ENCODE measurements around the gene WNK2.

Gene WNK2

DNA sequence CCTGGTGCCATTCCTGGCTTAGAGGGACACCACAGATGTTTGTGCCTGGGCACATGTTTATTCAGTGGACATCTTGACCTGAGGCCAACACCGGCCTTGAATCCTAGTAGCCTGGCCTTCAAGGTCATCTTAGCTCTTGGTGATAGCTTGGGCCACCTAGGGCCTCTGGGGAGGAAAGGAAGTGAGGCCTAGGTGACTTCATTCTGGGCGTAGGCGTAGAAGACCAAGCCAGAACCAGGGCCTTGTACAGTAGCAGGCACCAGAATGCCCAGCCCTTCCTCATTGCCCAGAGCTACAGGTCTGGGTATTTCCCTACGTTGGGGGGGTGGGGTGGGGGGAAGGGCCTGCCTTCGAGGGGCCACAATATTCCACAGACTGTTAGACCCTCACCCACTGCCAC, 33.8 kb downstream of the WNK2 start:
- TF ChIP-seq SPI1 (IDR thresholded peaks at IDR 0.05; ENCODE audit: borderline replicate concordance, low read depth): no peak
- no peak for TF ChIP-seq POLR2AphosphoS5 (IDR thresholded peaks at IDR 0.05; ENCODE audit: low read depth)
- no peak for TF ChIP-seq GABPA (IDR thresholded peaks at IDR 0.05; ENCODE audit: low read depth)
- TF ChIP-seq CTCF (IDR thresholded peaks at IDR 0.05; ENCODE audit: insufficient read depth, low read length): no peak
- TF ChIP-seq, protein P1, sequence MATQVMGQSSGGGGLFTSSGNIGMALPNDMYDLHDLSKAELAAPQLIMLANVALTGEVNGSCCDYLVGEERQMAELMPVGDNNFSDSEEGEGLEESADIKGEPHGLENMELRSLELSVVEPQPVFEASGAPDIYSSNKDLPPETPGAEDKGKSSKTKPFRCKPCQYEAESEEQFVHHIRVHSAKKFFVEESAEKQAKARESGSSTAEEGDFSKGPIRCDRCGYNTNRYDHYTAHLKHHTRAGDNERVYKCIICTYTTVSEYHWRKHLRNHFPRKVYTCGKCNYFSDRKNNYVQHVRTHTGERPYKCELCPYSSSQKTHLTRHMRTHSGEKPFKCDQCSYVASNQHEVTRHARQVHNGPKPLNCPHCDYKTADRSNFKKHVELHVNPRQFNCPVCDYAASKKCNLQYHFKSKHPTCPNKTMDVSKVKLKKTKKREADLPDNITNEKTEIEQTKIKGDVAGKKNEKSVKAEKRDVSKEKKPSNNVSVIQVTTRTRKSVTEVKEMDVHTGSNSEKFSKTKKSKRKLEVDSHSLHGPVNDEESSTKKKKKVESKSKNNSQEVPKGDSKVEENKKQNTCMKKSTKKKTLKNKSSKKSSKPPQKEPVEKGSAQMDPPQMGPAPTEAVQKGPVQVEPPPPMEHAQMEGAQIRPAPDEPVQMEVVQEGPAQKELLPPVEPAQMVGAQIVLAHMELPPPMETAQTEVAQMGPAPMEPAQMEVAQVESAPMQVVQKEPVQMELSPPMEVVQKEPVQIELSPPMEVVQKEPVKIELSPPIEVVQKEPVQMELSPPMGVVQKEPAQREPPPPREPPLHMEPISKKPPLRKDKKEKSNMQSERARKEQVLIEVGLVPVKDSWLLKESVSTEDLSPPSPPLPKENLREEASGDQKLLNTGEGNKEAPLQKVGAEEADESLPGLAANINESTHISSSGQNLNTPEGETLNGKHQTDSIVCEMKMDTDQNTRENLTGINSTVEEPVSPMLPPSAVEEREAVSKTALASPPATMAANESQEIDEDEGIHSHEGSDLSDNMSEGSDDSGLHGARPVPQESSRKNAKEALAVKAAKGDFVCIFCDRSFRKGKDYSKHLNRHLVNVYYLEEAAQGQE (IDR thresholded peaks at IDR 0.05; ENCODE audit: insufficient replicate concordance, low read depth): no peak
- DNase-seq (ENCODE audit: low read depth in 1 of 2, low spot score in 1 of 2): no peak
- Histone ChIP-seq H3K4me3 (replicated peaks; ENCODE audit: insufficient read depth, low read length) (no peak overlapping the region), H3K27ac (replicated peaks) (no peak overlapping the region), H3K27me3 (ENCODE audit: insufficient read depth, poor library complexity, severe bottlenecking) (peaks cover 2% of the 10 kb centered on the region)

DNA sequence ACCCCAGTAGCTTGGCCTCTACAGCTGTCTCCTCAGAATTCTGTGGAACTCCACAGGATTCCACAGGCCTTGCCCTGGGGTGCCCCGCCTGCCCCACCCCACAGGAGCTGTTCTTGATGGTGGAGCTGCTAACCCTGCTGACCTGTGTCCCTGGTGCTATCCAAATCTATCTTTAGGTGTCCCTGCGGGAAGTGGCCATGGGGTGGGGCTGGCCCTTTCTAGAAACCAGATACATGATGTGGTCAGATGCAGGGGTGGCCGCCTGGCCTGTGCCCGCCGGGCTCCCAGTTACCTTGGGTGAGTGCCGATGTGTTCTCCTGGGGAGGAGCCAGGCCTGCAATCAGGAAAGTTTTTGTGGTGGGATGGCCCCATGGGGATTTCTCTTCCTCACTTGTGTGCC, 34.2 kb downstream of the WNK2 start:
- no peak overlapping the region for H3K4me3 ChIP-seq (replicated peaks; ENCODE audit: insufficient read depth, low read length)
- no peak for DNase-seq (ENCODE audit: low read depth in 1 of 2, low spot score in 1 of 2)
- no peak overlapping the region for H3K27ac ChIP-seq (replicated peaks)
- no peak for TF ChIP-seq GABPA (IDR thresholded peaks at IDR 0.05; ENCODE audit: low read depth)
- no peak for TF ChIP-seq SPI1 (IDR thresholded peaks at IDR 0.05; ENCODE audit: borderline replicate concordance, low read depth)
- TF ChIP-seq, protein P1 (IDR thresholded peaks at IDR 0.05; ENCODE audit: insufficient replicate concordance, low read depth): no peak
- TF ChIP-seq CTCF (IDR thresholded peaks at IDR 0.05; ENCODE audit: insufficient read depth, low read length): no peak
- no peak for TF ChIP-seq POLR2AphosphoS5 (IDR thresholded peaks at IDR 0.05; ENCODE audit: low read depth)
- H3K27me3 ChIP-seq (ENCODE audit: insufficient read depth, poor library complexity, severe bottlenecking): peaks cover 2% of the 10 kb centered on the region

DNA sequence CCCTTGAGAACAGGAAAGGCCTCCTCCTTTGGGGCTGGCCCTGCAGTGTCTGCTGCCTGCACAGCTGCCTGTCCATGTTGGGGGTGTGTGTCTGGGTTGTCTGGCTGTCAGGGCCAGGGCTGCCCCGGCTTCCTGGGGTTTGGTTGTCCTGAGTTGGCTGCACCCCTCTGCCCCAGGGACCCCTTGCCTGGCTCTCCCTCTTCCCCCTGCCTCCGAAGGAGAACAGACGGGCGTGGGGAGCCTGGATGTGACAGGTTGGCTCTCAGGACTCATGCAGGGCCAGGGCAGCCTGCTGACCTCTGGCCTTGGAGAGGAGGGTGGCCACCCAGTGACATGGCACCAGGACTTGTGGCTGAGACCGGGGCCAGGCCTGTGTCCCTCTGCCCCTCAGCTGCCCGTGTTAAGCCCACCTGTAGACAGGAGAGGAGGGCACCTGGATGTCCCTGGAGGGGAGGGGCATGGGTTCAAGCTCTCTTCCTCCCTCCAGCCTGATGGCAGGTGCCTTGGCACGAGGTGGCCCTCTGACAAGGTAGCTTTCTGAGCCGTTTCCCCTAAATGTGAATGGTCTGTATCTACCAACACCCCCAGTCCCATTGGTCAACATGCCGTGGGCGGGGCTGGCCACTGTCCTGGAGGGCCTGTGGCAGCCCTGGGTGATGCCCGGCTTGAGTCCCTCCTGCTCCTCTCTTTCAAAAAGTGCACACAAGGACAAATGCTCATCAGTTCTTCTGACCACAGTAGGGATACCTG, 34.9 kb downstream of the WNK2 start:
- TF ChIP-seq POLR2AphosphoS5 (IDR thresholded peaks at IDR 0.05; ENCODE audit: low read depth) (no peak), GABPA (IDR thresholded peaks at IDR 0.05; ENCODE audit: low read depth) (no peak), CTCF (IDR thresholded peaks at IDR 0.05; ENCODE audit: insufficient read depth, low read length) (no peak)
- no peak overlapping the region for H3K4me3 ChIP-seq (replicated peaks; ENCODE audit: insufficient read depth, low read length)
- DNase-seq (ENCODE audit: low read depth in 1 of 2, low spot score in 1 of 2): no peak
- peaks cover 2% of the 10 kb centered on the region for H3K27me3 ChIP-seq (ENCODE audit: insufficient read depth, poor library complexity, severe bottlenecking)
- no peak overlapping the region for H3K27ac ChIP-seq (replicated peaks)

- Histone ChIP-seq H3K4me3 (replicated peaks; ENCODE audit: insufficient read depth, low read length) (no peak overlapping the region), H3K27ac (replicated peaks) (no peak overlapping the region), H3K27me3 (ENCODE audit: insufficient read depth, poor library complexity, severe bottlenecking) (peaks cover 2% of the 10 kb centered on the region)
- no peak for TF ChIP-seq GABPA (IDR thresholded peaks at IDR 0.05; ENCODE audit: low read depth)
- TF ChIP-seq SPI1 (IDR thresholded peaks at IDR 0.05; ENCODE audit: borderline replicate concordance, low read depth): no peak
- TF ChIP-seq, protein P1 (IDR thresholded peaks at IDR 0.05; ENCODE audit: insufficient replicate concordance, low read depth): no peak
- TF ChIP-seq CTCF (IDR thresholded peaks at IDR 0.05; ENCODE audit: insufficient read depth, low read length): no peak
- no peak for TF ChIP-seq POLR2AphosphoS5 (IDR thresholded peaks at IDR 0.05; ENCODE audit: low read depth)
- no peak for DNase-seq (ENCODE audit: low read depth in 1 of 2, low spot score in 1 of 2)
Observed at GRCh38 chr9:93219692-93220091, 35.8 kb downstream of the WNK2 start.

Measured in HL-60 (cell line).